Sigmoid colon (tissue), 4 donors: ENCODE measurements around the gene SLC45A1.

ENCODE experiments used
- EP300 ChIP-seq, 4 donors: sonication (generic); formaldehyde crosslinking; IDR thresholded peaks; one replicate each; pipeline ENCODE4 v1.6.1; 2017; ENCODE audit warnings: antibody characterized with exemption in 4 of 4
- TF ChIP-seq, protein P1 (sequence below), 4 experiments: fragments of 450-650 bp in 3 of 4; fragments of 200-600 bp in 1 of 4; IDR thresholded peaks; one replicate each; pipeline ENCODE4 v1.5.1; 2016 to 2019; ENCODE audit warnings: antibody characterized with exemption in 4 of 4, mild to moderate bottlenecking in 3 of 4, moderate library complexity in 2 of 4

DNA sequence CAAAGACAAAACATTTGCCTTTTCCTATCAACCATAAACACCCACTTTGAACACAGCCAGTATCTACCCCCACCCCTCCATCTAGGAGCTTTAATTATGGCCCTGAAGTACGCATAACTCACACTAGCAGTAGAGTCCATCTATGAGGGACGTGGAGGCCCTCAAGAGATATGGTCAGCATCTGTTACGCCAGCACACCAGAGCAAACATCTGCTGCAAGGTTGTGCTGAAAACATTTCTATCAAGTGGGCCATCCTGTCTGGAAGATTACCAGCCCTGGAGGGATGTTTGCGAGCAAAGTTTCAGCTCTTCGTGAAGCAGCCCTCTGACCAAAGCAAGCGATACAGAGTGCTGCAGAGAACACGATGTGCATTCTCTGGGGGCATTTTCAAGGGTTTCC, 74.6 kb downstream of the SLC45A1 start:
- TF ChIP-seq EP300 (IDR thresholded peaks at IDR 0.05) = no peak
- TF ChIP-seq, protein P1, sequence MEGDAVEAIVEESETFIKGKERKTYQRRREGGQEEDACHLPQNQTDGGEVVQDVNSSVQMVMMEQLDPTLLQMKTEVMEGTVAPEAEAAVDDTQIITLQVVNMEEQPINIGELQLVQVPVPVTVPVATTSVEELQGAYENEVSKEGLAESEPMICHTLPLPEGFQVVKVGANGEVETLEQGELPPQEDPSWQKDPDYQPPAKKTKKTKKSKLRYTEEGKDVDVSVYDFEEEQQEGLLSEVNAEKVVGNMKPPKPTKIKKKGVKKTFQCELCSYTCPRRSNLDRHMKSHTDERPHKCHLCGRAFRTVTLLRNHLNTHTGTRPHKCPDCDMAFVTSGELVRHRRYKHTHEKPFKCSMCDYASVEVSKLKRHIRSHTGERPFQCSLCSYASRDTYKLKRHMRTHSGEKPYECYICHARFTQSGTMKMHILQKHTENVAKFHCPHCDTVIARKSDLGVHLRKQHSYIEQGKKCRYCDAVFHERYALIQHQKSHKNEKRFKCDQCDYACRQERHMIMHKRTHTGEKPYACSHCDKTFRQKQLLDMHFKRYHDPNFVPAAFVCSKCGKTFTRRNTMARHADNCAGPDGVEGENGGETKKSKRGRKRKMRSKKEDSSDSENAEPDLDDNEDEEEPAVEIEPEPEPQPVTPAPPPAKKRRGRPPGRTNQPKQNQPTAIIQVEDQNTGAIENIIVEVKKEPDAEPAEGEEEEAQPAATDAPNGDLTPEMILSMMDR (IDR thresholded peaks at IDR 0.05) = no peak
